Suppressor macrophage treated with lipopolysaccharide for 1 hour (primary cell): ENCODE data around the gene WSCD2.

Experiments used
- DNase-seq, 3 donors: peaks; one replicate each; pipeline ENCODE4 v3.0.0-alpha.2; 2020 to 2022

WSCD2 gene

GRCh38 chr12:108128221-108129016 is 669 bp upstream of the WSCD2 start:
- DNase-seq, result no peak

GRCh38 chr12:108131035-108131434 is 1.9 kb downstream of the WSCD2 start:
- no peak for DNase-seq

GRCh38 chr12:108131657-108132126 is 2.6 kb downstream of the WSCD2 start:
- DNase-seq, result no peak

DNA sequence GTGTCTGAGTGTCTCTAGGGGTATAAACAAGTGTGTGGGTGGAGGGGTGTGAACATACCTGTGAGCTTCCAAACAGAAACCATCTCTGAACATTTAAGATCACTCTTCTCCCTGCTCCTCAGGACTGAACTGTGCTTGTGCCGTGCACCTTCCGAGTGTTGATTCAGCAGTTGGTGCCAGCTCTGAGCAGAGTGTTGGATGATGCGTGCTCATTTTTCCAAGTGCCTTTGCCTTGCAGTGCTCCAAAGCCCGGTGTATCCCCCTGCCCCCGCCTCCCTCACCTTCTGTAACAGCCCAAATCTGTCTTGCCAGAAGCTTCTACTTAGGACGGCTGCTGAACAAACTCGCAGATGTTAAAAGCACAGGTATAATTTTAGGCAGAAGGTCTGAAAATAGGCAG is 4.4 kb downstream of the WSCD2 start:
- no peak for DNase-seq

- DNase-seq, result no peak
Measured at GRCh38 chr12:108134744-108135143, 5.7 kb downstream of the WSCD2 start.

DNA sequence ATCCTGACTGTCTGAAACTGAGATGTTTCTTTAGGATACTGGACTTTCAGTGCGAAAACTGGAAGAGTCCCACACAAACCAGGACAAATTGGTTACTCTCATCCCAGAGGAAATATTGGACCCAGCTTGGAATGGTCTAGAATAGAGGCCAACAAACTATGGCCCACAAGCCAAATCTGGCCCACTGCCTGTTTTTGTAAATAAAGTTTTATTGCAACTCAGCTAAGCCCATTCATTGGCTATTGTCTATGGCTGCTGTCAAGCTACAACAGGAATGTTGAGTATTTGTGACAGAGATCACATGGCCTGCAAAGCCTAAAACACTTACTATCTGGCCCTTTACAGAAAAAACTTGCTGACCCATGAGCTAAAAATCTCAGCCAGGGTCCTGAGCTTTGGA is 6.5 kb downstream of the WSCD2 start:
- no peak for DNase-seq

GRCh38 chr12:108136697-108137096 is 7.6 kb downstream of the WSCD2 start:
- DNase-seq, result no peak

DNA sequence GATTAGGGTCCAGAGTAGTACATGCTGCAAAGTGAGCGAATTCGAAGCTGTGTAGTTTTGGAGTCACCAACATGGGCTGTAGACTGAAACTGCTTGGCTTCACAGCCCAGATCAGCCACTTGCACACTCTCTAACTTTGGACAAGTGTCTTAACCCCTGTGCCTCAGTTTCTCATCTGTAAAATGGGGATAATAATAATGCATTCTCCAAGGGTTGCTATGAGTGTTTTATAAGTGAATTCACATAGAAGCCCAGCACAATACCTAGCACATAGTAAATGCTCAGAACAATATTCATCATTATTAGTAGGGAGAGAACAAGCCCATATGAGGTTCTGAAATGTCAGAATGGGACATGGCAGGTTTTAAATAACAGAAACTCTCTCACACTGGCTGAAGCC is 10.4 kb downstream of the WSCD2 start:
- no peak for DNase-seq

GRCh38 chr12:108140501-108140900 is 11.4 kb downstream of the WSCD2 start:
- DNase-seq, result no peak

DNA sequence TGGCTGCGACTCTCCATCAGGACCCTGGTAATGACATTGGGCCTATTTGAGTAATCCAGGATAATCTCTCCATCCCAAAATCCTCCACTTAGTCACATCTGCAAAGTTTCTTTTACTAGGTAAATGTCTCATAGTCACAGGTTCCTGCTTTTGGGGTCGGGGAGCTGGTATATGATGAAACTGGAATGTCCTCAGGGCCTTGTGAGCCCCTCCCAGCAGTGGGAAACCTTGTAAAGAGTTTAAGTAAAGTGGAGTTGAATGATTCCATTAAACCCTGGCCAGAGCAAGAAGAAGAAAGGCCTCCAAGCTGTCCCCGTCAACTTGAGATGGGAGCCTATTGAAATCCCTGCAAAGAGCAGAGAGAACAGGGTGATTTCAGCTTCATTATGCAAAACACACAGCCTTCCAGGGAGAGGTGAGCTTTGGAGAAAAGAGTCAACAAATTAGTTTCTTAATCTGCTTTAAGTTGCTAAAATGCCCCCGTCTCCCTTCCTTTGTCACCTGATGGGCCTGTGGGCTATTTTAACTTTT is 12.6 kb downstream of the WSCD2 start:
- DNase-seq, result no peak

GRCh38 chr12:108143144-108143543 is 14.1 kb downstream of the WSCD2 start:
- no peak for DNase-seq

- no peak for DNase-seq
Measured at GRCh38 chr12:108144080-108144479, 15.0 kb downstream of the WSCD2 start.

DNA sequence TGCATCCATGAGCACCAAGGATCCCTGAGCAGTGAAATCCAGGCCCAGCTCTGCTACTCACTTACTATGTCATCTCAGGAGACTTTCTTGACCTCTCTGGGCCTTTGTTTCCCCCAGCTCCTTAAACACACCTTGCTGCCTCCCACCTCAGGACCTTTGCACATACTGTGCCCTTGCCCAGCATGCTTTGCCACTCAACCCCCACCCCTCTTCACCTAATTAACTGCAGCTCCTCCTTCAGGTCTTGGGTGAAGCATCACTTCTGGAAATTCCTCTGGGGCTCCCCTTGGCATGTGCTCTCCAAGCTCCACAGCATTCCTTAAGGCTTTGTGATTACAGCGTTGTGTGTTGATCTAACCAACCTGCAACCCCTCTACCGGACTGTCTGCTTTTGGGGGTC is 15.9 kb downstream of the WSCD2 start:
- DNase-seq, result no peak

DNA sequence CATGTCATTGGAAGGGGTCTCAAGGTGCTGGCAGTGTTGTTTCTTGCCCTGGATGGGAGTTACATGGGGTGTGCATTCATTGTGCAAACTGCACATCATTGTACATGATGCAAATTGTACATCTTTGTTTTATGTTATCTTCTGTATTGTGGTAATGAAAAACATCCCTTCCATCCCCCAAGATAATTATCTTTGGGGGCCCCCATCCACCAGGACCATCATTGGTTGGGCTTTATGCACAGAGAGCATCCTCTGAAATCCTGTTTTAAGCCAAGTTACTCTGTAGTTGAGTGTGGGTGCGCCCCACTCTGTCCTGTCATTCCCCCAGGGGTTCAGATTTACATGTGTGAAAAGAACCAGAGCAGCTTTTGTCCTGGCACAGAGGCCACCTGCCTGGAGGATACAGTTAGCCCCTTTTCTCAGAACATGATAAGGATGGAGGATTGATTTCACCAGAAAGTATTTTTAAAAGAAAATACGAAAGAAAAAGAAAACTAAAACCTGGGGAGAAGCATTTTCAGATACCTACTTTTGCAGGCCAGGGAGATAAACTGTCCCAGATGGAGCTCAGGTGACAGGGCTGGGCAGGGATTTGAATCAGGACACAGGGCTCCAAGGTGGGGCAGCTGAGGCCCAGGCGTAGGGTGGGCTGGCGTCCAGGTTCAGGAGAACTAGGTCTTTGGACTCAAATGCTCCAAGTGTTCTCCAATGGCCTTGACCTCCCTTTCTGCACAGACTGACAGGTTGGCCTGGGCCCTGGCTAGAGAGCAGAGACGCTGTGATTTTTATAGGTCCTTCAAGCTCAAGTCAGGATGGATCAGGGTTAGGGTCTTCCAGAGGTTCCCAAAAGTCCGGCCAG is 17.2 kb downstream of the WSCD2 start:
- DNase-seq, result no peak

- no peak for DNase-seq
Measured at GRCh38 chr12:108147279-108147678, 18.2 kb downstream of the WSCD2 start.

DNA sequence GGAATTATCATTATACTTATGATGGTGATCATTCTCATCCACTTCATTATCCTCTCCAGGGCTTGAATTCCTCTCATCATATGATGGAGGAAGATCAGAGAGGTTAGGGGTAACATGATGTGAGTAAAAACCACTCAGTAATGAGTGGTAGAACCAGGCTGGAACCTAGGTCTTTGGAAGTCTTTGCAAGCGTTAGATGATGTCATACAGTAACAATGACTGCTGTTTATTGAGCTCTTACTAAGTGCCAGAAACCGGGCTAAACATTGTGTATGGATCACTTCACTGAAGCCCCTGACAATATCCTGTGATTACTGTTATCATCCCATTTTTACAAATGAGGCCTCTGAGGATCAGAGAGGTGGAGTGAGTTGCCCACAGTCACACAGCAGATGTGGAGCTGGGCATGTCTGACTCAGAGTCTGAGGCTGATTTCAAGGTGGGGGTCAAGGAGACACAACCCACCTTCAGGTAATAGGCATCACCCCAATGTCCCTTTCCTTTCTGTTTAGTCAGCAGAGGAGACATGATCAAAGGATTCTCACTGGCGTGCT is 19.5 kb downstream of the WSCD2 start:
- no peak for DNase-seq

- DNase-seq, result no peak
Measured at GRCh38 chr12:108150436-108150835, 21.3 kb downstream of the WSCD2 start.

GRCh38 chr12:108151533-108152169 is 22.6 kb downstream of the WSCD2 start:
- no peak for DNase-seq

GRCh38 chr12:108152170-108152538 is 23.1 kb downstream of the WSCD2 start:
- no peak for DNase-seq

- DNase-seq, result no peak
Measured at GRCh38 chr12:108156717-108157116, 27.6 kb downstream of the WSCD2 start.

DNA sequence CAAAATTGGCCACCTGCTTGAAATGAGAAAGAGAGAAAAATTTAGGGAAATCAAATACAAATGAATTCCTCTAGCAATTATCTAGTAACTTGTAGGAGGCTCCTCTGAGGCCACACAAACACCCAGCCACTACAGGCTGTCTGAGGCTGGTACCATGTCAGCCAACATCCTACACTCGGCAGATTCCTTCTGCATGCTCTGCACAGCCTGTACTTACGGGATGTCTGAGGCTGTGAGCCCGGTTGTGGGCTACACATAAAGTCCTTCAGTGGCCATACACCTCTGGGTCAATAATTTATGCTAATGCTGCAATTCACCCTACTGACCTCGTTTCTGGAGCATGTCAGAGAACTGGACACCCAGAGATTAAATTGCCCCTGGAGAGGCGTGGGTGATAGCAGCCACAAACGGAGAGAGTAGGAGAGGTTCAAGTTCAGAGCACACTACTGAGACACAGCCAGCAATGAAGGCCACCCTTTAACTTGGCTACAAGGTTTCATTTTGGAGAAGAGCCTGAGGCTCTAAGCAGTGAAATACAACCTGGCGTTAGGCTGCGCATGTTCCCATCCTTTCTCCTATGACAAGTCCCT is 28.9 kb downstream of the WSCD2 start:
- no peak for DNase-seq

GRCh38 chr12:108162207-108162606 is 33.1 kb downstream of the WSCD2 start:
- no peak for DNase-seq

- no peak for DNase-seq
Measured at GRCh38 chr12:108166505-108166904, 37.4 kb downstream of the WSCD2 start.
